NT2/D1 (cell line): ENCODE results near the gene CCT6B.

Source experiments
- SUZ12 ChIP-seq: IDR thresholded peaks from 2 replicates; pipeline ENCODE4 v1.6.1; 2011; ENCODE audit not compliant: insufficient read length, insufficient read depth; ENCODE audit errors: extremely low read depth
- ZNF274 ChIP-seq: IDR thresholded peaks from 2 replicates; pipeline ENCODE4 v1.6.1; 2011; ENCODE audit warnings: mild to moderate bottlenecking, low read depth, low read length

DNA sequence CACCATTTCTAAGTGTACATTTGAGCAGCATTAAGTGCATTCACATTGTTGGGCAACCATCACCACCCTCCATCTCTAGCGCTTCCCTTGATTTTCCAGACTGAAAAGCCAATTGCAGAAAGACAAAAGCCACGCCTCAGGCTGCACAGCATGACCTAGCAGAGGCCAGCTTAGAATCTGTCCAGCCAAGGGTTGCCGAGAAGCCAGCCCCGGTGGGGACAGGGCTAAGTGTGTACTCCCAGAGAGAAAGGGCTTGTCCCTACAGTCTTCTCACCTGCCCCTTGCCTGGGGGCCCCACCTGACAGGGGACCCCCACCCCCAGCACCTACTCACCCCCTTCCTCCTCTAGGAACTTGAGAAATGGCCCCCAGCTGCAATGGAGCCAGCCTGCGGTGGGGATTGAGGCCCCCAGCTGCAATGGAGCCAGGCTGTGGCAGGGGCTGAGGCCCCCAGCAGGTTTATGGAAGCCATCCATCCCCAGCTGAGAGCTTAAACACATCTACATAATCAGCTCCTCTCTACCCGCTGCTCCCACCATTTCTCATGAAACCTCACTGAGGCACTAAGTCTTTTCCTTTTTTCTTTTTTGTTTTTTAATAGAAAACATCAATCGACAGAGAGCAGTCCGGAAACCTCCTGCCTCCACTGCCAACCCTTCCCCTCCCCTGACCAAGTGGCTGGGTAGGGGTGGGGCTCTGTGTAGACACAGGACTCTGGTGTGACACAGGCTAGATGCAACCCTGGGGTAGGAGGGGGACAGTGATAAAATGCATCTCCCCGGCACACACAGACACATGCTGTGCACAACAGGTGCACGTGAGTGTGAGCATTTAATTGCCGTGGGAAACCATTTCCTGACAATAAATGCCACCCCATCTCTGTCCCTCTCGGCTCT lies 77.9 kb downstream of the CCT6B start:
- TF ChIP-seq SUZ12 (no peak), ZNF274 (no peak)
